ENCODE results near the gene ABHD15. TPM values are rescaled to one million over a fixed set of nuclear protein-coding genes. Genes with fewer than 3 reads are reported as not detected.

ABHD15 gene
- total and polyA plus RNA-seq, 2 donors (not counting 3 experiments of a cell fraction or from before 2014, with no cell fraction given) = 3.8 to 5.6 TPM

DNA sequence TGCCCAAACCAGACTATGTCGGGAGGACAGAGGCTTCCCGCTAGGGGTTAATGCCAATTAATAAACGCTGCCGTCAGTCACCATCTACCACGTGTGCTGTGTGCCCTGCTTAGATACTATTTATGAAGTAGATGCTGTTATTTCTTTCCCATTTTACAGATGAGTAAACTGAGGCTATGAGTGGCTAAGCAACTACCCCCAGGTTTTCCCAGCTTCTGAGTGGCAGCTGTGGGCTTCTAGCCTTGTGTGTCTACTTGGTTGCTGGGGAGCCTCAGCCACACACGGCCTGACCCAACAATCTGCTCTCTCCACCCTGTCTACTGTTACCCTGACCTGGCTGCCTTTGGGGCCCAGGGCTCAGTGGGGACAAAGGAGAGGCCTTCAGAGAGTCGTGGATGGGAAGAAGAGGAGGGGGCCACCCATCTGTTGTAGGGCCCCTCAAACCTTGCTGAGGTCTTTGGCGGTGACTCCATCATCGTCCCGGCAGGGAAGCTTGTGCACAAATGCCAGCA lies 15.5 kb upstream of the ABHD15 start:
- peaks cover 18 to 36% of the 10 kb centered on the region in 2 experiments for H3K36me3 ChIP-seq (ENCODE audit: control insufficient read depth in 2 of 2, extremely low read depth in 1 of 2, insufficient read depth in 2 of 2, low read length in 2 of 2)
- no peaks in the 10 kb centered on the region for H3K9me1 ChIP-seq (replicated peaks; ENCODE audit: control insufficient read depth, extremely low read depth, insufficient read depth, low read length)
- peaks cover 59% of the 10 kb centered on the region for H3K79me2 ChIP-seq (ENCODE audit: control insufficient read depth, insufficient read depth, low read length)
- no peaks in the 10 kb centered on the region for H3K27me3 ChIP-seq (ENCODE audit: control insufficient read depth in 2 of 2, insufficient read depth in 2 of 2, low read length in 2 of 2)
- no TSS peak for BruUV-seq (replicated peaks)
- no peak overlapping the region for H3K4me2 ChIP-seq (ENCODE audit: insufficient read depth, low read length)
- FAIRE-seq = no peak
- H2AFZ ChIP-seq (ENCODE audit: low read depth, low read length) = no peak overlapping the region
- ChIA-PET POLR2A (no interaction called here), CTCF (interaction anchor here (0.8 to 9.4 kb wide), 5 partner anchors 10 to 511 kb away, joined by 3 to 152 read pairs (median 15); partner anchors contain the start of genes ABHD15 and ANKRD13B)
- dilution Hi-C loops (cut with MboI; ENCODE audit: extremely low pct_ligation_motif_present, low sequenced_read_pairs) (no loop called here), intact Hi-C loops (cut with micrococcal nuclease) (no loop called here)
- DNase-seq (ENCODE audit: low read depth, low spot score) = no peak
- H3K9me3 ChIP-seq (replicated peaks; ENCODE audit: control insufficient read depth, insufficient read depth, low read length) = no peaks in the 10 kb centered on the region
- H3K9ac ChIP-seq (replicated peaks; ENCODE audit: extremely low read depth, insufficient read depth, low read length) = no peak overlapping the region
- no peak overlapping the region for H3K4me3 ChIP-seq (replicated peaks in 1 of 3; ENCODE audit: insufficient read depth in 1 of 3, low read depth in 1 of 3, low read length in 3 of 3)
- TF ChIP-seq POLR2A (IDR thresholded peaks at IDR 0.05; ENCODE audit: low read depth, low read length) (no peak), JUN (IDR thresholded peaks at IDR 0.05; ENCODE audit: borderline replicate concordance, insufficient read depth, insufficient read length, low read depth) (no peak), FOS (IDR thresholded peaks at IDR 0.05; ENCODE audit: borderline replicate concordance, insufficient read depth, low read length) (no peak), MYC (IDR thresholded peaks at IDR 0.05; ENCODE audit: low read depth, low read length) (no peak), EZH2 (IDR thresholded peaks at IDR 0.05; ENCODE audit: borderline replicate concordance, low read depth, low read length, severe bottlenecking) (no peak), POLR2AphosphoS5 (IDR thresholded peaks at IDR 0.05; ENCODE audit: insufficient read depth, low read depth, low read length) (no peak), GATA2 (IDR thresholded peaks at IDR 0.05; ENCODE audit: insufficient read depth, insufficient read length, low read depth, low read length) (no peak)
- TF ChIP-seq, protein P1, sequence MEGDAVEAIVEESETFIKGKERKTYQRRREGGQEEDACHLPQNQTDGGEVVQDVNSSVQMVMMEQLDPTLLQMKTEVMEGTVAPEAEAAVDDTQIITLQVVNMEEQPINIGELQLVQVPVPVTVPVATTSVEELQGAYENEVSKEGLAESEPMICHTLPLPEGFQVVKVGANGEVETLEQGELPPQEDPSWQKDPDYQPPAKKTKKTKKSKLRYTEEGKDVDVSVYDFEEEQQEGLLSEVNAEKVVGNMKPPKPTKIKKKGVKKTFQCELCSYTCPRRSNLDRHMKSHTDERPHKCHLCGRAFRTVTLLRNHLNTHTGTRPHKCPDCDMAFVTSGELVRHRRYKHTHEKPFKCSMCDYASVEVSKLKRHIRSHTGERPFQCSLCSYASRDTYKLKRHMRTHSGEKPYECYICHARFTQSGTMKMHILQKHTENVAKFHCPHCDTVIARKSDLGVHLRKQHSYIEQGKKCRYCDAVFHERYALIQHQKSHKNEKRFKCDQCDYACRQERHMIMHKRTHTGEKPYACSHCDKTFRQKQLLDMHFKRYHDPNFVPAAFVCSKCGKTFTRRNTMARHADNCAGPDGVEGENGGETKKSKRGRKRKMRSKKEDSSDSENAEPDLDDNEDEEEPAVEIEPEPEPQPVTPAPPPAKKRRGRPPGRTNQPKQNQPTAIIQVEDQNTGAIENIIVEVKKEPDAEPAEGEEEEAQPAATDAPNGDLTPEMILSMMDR (IDR thresholded peaks at IDR 0.05; ENCODE audit: extremely low read depth in 1 of 2, insufficient read depth in 1 of 2, low read depth in 1 of 2, low read length in 2 of 2) = no peak
- TF ChIP-seq, protein P2, sequence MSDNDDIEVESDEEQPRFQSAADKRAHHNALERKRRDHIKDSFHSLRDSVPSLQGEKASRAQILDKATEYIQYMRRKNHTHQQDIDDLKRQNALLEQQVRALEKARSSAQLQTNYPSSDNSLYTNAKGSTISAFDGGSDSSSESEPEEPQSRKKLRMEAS (IDR thresholded peaks at IDR 0.05; ENCODE audit: insufficient read depth, insufficient read length) = no peak
- no peak overlapping the region for H3K27ac ChIP-seq (ENCODE audit: insufficient read depth, low read depth, low read length)
- peaks cover 36% of the 10 kb centered on the region for H3K4me1 ChIP-seq (ENCODE audit: control insufficient read depth, extremely low read depth, insufficient read depth, low read length)
- H4K20me1 ChIP-seq (replicated peaks; ENCODE audit: control insufficient read depth, extremely low read depth, insufficient read depth, low read length) = no peaks in the 10 kb centered on the region

All from endothelial cell of umbilical vein (primary cell).